Calu3 (cell line): ENCODE measurements around the gene ATOH8. TPM values are rescaled to one million over a fixed set of nuclear protein-coding genes. Genes with fewer than 3 reads are reported as not detected.

Experiments used
- BruUV-seq: library from RNA; stranded (reverse); fragments of 400-500 nt; replicated peaks from 2 replicates; lab custom pipeline; 2021; lab: Mats Ljungman, UMichigan
- CTCF ChIA-PET: fragments of 300-600 bp; sonication (Branson Sonifier 250); formaldehyde crosslinking; loops from one replicate; lab custom pipeline; 2022; ENCODE audit warnings: antibody characterized with exemption; lab: Charles Lee
- DNase-seq: peaks from one replicate; pipeline ENCODE4 v3.0.0; 2022
- H3K27ac Mint-ChIP-seq: one replicate; pipeline ENCODE4 v1.8.0; 2022; ENCODE audit warnings: mixed read lengths; ENCODE audit not compliant: unreplicated experiment
- H3K27me3 Mint-ChIP-seq: one replicate; pipeline ENCODE4 v1.8.0; 2022; ENCODE audit warnings: mixed read lengths; ENCODE audit not compliant: unreplicated experiment
- H3K36me3 Mint-ChIP-seq: one replicate; pipeline ENCODE4 v1.8.0; 2022; ENCODE audit warnings: mild to moderate bottlenecking, moderate library complexity, mixed read lengths; ENCODE audit not compliant: insufficient read depth, unreplicated experiment
- H3K4me1 Mint-ChIP-seq: one replicate; pipeline ENCODE4 v1.8.0; 2022; ENCODE audit warnings: mild to moderate bottlenecking, low read depth, mixed read lengths; ENCODE audit not compliant: unreplicated experiment
- H3K4me3 Mint-ChIP-seq: one replicate; pipeline ENCODE4 v1.8.0; 2022; ENCODE audit warnings: mild to moderate bottlenecking, low read depth, moderate library complexity, mixed read lengths; ENCODE audit not compliant: unreplicated experiment
- H3K9me3 Mint-ChIP-seq: one replicate; pipeline ENCODE4 v1.8.0; 2022; ENCODE audit warnings: low read depth, mixed read lengths; ENCODE audit not compliant: unreplicated experiment
- intact Hi-C: fragments of 100-400 bp; cut with micrococcal nuclease; formaldehyde crosslinking; loops from one replicate; pipeline ENCODE4 v1.10.0; 2022; ENCODE audit not compliant: unreplicated experiment
- total RNA-seq: library from RNA; stranded (reverse); gene quantifications from 2 replicates; pipeline ENCODE4 v1.2.3, GENCODE V29; 2022
- TF ChIP-seq, protein P1 (sequence below): fragments of 200-600 bp; IDR thresholded peaks from one replicate; pipeline ENCODE4 v1.8.0; 2022; ENCODE audit warnings: antibody characterized with exemption; ENCODE audit not compliant: unreplicated experiment

ATOH8 gene
- total RNA-seq, 1 experiment from 2014 or later: 0.19 TPM

GRCh38 chr2:85813982-85814801 lies 60.4 kb downstream of the ATOH8 start:
- Mint-ChIP-seq H3K36me3 (no peaks in the 10 kb centered on the region), H3K9me3 (no peaks in the 10 kb centered on the region), H3K4me3 (no peak overlapping the region), H3K27ac (no peak overlapping the region), H3K4me1 (no peaks in the 10 kb centered on the region), H3K27me3 (peaks cover 19% of the 10 kb centered on the region)
- intact Hi-C loops: loop anchor here (1.0 kb wide), 2 partner anchors 64 to 85 kb away; no protein-coding TSS in a partner anchor
- no TSS peak for BruUV-seq
- CTCF ChIA-PET: interaction anchor here (0.5 to 1.9 kb wide), 12 partner anchors 15 to 177 kb away, joined by 3 to 28 read pairs (median 7); no protein-coding TSS in a partner anchor
- DNase-seq: peak; percentile 95
- TF ChIP-seq, protein P1, sequence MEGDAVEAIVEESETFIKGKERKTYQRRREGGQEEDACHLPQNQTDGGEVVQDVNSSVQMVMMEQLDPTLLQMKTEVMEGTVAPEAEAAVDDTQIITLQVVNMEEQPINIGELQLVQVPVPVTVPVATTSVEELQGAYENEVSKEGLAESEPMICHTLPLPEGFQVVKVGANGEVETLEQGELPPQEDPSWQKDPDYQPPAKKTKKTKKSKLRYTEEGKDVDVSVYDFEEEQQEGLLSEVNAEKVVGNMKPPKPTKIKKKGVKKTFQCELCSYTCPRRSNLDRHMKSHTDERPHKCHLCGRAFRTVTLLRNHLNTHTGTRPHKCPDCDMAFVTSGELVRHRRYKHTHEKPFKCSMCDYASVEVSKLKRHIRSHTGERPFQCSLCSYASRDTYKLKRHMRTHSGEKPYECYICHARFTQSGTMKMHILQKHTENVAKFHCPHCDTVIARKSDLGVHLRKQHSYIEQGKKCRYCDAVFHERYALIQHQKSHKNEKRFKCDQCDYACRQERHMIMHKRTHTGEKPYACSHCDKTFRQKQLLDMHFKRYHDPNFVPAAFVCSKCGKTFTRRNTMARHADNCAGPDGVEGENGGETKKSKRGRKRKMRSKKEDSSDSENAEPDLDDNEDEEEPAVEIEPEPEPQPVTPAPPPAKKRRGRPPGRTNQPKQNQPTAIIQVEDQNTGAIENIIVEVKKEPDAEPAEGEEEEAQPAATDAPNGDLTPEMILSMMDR: peak; percentile 91

DNA sequence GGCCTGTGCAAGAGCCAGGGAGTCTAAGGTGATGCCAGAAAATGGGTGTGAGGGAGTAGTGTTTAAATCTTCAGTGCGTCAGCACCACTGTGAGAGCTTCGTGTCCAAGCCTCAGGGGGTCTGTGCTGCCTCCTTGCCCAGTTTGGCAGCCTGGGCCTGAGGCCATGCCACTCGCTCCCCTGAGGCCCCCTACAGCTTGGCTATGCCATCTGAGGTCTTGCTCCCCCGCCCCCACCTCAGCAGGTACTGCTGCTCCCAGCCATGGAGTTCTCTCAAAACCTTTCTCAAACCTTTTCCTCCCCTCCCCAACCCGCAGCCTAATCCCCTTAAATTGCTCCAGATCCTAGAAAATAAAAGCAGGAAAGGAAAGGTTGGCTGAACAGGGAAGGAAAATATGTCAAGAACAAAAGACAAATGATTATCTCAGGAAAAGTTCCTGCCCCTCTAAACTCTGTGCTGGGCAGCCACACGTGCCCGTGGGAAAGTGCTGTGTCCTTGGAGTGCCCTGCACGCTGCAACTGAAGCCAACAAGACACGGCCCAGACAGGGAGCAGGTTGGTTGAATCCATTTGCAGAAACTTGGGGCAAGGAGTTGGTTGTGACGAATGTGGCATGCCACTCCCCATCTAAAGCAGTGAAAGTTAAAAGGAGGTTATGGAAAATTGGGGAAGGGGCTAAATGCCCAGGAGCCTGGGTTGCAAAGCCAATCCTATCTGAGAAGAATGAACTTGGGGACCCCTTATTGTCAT lies 61.2 kb downstream of the ATOH8 start:
- BruUV-seq: no TSS peak
- DNase-seq: no peak
- Mint-ChIP-seq H3K9me3 (no peaks in the 10 kb centered on the region), H3K27ac (no peak overlapping the region), H3K36me3 (no peaks in the 10 kb centered on the region), H3K4me1 (no peaks in the 10 kb centered on the region), H3K4me3 (no peak overlapping the region), H3K27me3 (peaks cover 26% of the 10 kb centered on the region)
- TF ChIP-seq, protein P1: no peak
- CTCF ChIA-PET: interaction anchor here (0.6 to 1.9 kb wide), 9 partner anchors 15 to 177 kb away, joined by 3 to 28 read pairs (median 7); no protein-coding TSS in a partner anchor
- intact Hi-C loops: loop anchor here (1.0 kb wide), 2 partner anchors 65 to 86 kb away; no protein-coding TSS in a partner anchor

- CTCF ChIA-PET: interaction anchor here (0.7 kb wide), 1 partner anchor 111 kb away, joined by 4 read pairs; no protein-coding TSS in a partner anchor
- H3K27me3 Mint-ChIP-seq: peaks cover 46% of the 10 kb centered on the region
- no TSS peak for BruUV-seq
Measured at GRCh38 chr2:85819811-85820510, 66.2 kb downstream of the ATOH8 start.

More at GRCh38 chr2:85819811-85820510, 66.2 kb downstream of the ATOH8 start:
- TF ChIP-seq, protein P1: no peak
- Mint-ChIP-seq H3K4me1 (no peaks in the 10 kb centered on the region), H3K36me3 (no peaks in the 10 kb centered on the region), H3K27ac (no peak overlapping the region), H3K9me3 (no peaks in the 10 kb centered on the region), H3K4me3 (no peak overlapping the region)
- intact Hi-C loops: loop anchor here (10.0 kb wide), 1 partner anchor 555 kb away; no protein-coding TSS in a partner anchor
- DNase-seq: no peak
